Lower lobe of right lung (tissue), 2 donors: Measurements from ENCODE around the gene MRPL57. TPM values are rescaled to one million over a fixed set of nuclear protein-coding genes. Genes with fewer than 3 reads are reported as not detected.
"Not testable (repeated sequence)": the region's sequence is repeated elsewhere in the genome, so short reads cannot be mapped to it uniquely, and the experiment has no call there.

ENCODE experiments used
- ATAC-seq, 2 donors: fragments of 200-7000 bp; cut with Tn5 transposase; one replicate each; pipeline ENCODE4 v1.9.1; 2020 to 2022; ENCODE audit warnings: mild to moderate bottlenecking in 2 of 2, moderate library complexity in 2 of 2
- DNase-seq: peaks from one replicate; pipeline ENCODE4 v3.0.0-alpha.2; 2020
- H3K27ac ChIP-seq: fragments of 200-600 bp; one replicate; pipeline ENCODE4 v1.8.0; 2022
- H3K27me3 ChIP-seq: fragments of 200-600 bp; one replicate; pipeline ENCODE4 v1.8.0; 2022; ENCODE audit warnings: low read depth
- H3K36me3 ChIP-seq: fragments of 200-600 bp; one replicate; pipeline ENCODE4 v1.8.0; 2022; ENCODE audit warnings: mild to moderate bottlenecking
- H3K4me1 ChIP-seq: fragments of 200-600 bp; one replicate; pipeline ENCODE4 v1.8.0; 2022
- H3K4me3 ChIP-seq: fragments of 200-600 bp; one replicate; pipeline ENCODE4 v1.8.0; 2022; ENCODE audit warnings: mild to moderate bottlenecking
- H3K9me3 ChIP-seq: fragments of 200-600 bp; one replicate; pipeline ENCODE4 v1.8.0; 2022
- intact Hi-C: fragments of 100-400 bp; cut with DNase I; formaldehyde crosslinking; loops from one replicate; pipeline ENCODE4 v1.11.0; 2022
- total RNA-seq: library from RNA; stranded (reverse); fragmentation: NEBNext Ultra II Directional; extraction: Animal tissue kit (Norgen Biotek cat#: 25700); gene quantifications from one replicate; pipeline ENCODE4 v1.2.1, GENCODE V29; 2021
- TF ChIP-seq, protein P1 (sequence below): fragments of 200-600 bp; IDR thresholded peaks from one replicate; pipeline ENCODE4 v1.8.0; 2022; ENCODE audit warnings: antibody characterized with exemption, mild to moderate bottlenecking
- donor health status: DM: no; HTN: yes; CAD: no; lungs with severe emphysema.

Gene MRPL57
- total RNA-seq, 1 donor from 2014 or later = 16.8 TPM

DNA sequence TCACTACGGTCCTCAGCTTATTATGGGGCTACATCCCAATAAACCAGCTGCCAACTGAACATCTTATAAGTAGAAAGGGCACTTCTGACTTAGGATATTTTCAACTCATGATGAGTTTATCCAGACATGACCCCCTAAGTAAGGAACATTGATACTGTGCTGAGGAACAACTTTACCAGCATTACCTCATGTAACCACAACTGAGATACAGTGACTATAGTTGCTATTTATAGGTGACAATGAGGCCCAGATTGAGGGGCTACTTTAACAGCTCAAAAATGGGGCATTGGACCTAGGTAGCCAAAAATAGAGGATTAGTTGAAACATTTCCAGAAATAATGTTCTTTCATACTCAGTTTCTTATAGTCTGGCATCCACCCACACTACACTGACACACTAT lies 26.9 kb upstream of the MRPL57 start:
- H3K36me3 ChIP-seq = peaks cover 38% of the 10 kb centered on the region
- TF ChIP-seq, protein P1, sequence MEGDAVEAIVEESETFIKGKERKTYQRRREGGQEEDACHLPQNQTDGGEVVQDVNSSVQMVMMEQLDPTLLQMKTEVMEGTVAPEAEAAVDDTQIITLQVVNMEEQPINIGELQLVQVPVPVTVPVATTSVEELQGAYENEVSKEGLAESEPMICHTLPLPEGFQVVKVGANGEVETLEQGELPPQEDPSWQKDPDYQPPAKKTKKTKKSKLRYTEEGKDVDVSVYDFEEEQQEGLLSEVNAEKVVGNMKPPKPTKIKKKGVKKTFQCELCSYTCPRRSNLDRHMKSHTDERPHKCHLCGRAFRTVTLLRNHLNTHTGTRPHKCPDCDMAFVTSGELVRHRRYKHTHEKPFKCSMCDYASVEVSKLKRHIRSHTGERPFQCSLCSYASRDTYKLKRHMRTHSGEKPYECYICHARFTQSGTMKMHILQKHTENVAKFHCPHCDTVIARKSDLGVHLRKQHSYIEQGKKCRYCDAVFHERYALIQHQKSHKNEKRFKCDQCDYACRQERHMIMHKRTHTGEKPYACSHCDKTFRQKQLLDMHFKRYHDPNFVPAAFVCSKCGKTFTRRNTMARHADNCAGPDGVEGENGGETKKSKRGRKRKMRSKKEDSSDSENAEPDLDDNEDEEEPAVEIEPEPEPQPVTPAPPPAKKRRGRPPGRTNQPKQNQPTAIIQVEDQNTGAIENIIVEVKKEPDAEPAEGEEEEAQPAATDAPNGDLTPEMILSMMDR = no peak
- H3K4me1 ChIP-seq = peaks cover 2% of the 10 kb centered on the region
- intact Hi-C loops = no loop called here
- H3K4me3 ChIP-seq = no peak overlapping the region
- H3K27me3 ChIP-seq = no peaks in the 10 kb centered on the region
- ATAC-seq (no peak), DNase-seq (no peak)
- H3K27ac ChIP-seq = no peak overlapping the region
- no peaks in the 10 kb centered on the region for H3K9me3 ChIP-seq

DNA sequence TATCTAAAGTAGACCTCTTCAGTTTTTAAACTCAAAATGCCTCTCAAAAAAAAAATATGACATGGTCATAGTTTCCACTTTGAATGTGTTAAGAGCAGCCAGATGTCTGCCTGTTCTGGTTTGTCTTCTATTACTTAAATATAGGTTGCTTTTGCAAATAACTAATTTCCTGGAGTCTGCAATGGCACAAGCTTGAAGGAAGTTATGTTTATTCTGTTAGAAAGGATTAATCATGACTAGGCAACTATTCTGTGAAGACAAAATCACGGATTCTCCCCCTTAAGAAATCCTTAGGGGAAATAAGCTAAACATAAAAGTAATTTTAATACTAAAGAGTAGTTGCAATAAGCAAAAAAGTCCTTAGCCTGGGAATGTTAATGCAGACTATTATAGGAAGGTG lies 26.4 kb upstream of the MRPL57 start:
- ATAC-seq (no peak), DNase-seq (no peak)
- no peak overlapping the region for H3K27ac ChIP-seq
- H3K4me1 ChIP-seq = no peaks in the 10 kb centered on the region
- no peaks in the 10 kb centered on the region for H3K27me3 ChIP-seq
- H3K36me3 ChIP-seq = peaks cover 34% of the 10 kb centered on the region
- TF ChIP-seq, protein P1 = no peak
- no peaks in the 10 kb centered on the region for H3K9me3 ChIP-seq
- no peak overlapping the region for H3K4me3 ChIP-seq
- intact Hi-C loops = no loop called here

DNA sequence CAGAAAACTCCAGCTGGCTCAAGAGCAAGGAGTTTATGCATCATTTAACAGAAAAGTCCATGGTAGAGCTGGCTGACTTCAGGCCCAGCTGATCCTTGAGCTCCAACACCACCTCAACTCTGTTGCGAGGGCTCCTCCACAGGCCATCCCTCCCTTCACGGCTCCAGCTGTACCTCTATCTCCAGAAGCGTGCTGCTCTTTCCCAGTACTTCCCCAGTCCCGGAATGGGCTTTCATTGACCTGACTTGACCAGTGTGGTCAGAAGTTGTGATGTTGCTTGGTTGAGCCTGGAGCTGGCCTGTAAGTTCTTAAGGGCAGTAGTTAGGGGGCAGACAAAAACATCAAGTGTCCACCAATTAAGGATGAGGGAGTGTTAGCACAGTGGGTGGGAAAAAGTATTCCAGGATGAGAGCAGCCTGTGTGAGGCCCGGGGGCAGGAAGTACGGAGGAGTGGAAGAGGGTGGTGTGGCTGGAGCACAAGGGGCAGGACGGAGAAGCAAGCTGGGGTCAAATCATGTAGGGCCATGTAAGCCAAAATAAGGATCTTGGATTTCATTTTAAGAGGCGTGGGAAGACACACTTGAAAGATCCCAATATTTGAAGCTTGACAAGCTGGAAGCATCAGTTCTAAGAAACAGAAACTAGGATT lies 24.1 kb upstream of the MRPL57 start:
- Histone ChIP-seq H3K4me1 (no peaks in the 10 kb centered on the region), H3K4me3 (no peak overlapping the region), H3K27me3 (no peaks in the 10 kb centered on the region), H3K9me3 (no peaks in the 10 kb centered on the region), H3K36me3 (peaks cover 10% of the 10 kb centered on the region), H3K27ac (no peak overlapping the region)
- DNase-seq = no peak
- intact Hi-C loops = no loop called here
- ATAC-seq = no peak
- TF ChIP-seq, protein P1 = no peak

DNA sequence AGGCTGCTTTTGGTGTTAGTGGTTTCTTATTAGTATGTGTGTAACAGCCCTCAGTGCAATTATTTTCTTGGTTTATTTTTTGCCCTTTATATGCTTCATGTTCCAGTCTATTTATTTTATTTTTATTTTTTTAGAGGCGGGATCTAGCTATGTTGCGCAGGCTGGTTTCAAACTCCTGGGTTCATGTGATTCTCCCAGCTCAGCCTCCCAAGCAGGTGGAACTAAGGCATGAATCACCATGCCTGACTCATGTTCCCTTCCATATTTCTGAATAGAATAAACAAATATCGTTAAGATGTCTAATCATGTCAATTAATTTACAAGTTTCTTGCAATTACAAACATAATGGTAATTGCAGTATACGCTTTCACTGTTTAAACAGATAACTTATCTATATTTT lies 11.8 kb upstream of the MRPL57 start:
- DNase-seq (no peak), ATAC-seq (no peak)
- no peak overlapping the region for H3K27ac ChIP-seq
- no peaks in the 10 kb centered on the region for H3K4me1 ChIP-seq
- no peak overlapping the region for H3K4me3 ChIP-seq
- TF ChIP-seq, protein P1 = no peak
- H3K36me3 ChIP-seq = no peaks in the 10 kb centered on the region
- no peaks in the 10 kb centered on the region for H3K27me3 ChIP-seq
- intact Hi-C loops = no loop called here
- no peaks in the 10 kb centered on the region for H3K9me3 ChIP-seq

DNA sequence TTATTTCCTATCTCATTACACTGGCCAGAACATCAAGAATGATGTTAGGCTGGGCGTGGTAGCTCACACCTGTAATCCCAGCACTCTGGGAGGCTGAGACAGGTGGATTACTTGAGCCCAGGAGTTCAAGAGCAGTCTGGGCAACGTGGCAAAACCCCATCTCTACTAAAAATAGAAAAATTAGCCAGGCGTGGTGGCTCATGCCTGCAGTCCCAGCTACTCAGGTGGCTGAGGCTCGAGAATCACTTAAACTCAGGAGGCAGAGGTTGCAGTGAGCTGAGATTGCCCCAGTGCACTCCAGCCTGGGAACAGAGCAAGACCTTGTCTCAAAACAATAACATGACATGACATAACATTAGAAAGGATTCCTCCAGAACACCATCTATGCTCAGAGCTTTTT lies 10.9 kb upstream of the MRPL57 start:
- H3K4me1 ChIP-seq, H3K27ac ChIP-seq, DNase-seq, H3K9me3 ChIP-seq, H3K4me3 ChIP-seq, intact Hi-C loops, H3K27me3 ChIP-seq, H3K36me3 ChIP-seq, ATAC-seq: not testable (repeated sequence)

DNA sequence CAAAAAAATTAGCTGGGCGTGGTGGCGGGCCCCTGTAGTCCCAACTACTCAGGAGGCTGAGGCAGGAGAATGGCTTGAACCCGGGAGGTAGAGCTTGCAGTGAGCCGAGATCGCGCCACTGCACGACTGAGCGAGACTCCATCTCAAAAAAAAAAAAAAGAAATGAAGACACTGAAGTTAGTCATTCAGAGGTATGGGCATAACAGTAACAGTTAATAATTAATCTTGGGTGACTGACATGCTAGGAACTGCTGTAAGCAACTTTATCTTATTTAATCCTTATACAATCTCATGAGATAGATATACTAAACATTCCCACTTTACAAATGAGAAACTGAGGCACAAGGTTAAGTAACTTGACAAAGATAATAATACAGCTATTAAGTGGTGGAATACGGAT lies 5.0 kb upstream of the MRPL57 start:
- Histone ChIP-seq H3K27ac (no peak overlapping the region), H3K4me1 (peaks cover 7% of the 10 kb centered on the region), H3K36me3 (no peaks in the 10 kb centered on the region), H3K9me3 (no peaks in the 10 kb centered on the region), H3K4me3 (no peak overlapping the region), H3K27me3 (no peaks in the 10 kb centered on the region)
- ATAC-seq = no peak
- intact Hi-C loops = no loop called here
- TF ChIP-seq, protein P1 = no peak
- DNase-seq = no peak

DNA sequence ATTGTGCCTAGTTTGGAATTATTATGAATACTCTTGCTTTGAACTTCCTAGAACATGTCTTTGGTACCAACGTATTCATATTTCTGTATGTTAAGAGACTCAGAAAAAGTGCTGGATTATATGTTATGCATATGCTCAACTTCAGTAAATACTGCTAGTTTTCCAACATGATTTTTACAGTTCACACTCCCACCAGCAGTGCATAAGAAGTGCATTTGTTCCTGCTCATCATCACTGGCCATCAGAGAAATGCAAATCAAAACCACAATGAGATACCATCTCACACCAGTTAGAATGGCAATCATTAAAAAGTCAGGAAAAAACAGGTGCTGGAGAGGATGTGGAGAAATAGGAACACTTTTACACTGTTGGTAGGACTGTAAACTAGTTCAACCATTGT lies 2.7 kb upstream of the MRPL57 start:
- H3K36me3 ChIP-seq, H3K27me3 ChIP-seq, DNase-seq, H3K27ac ChIP-seq, ATAC-seq, H3K4me3 ChIP-seq, intact Hi-C loops, H3K9me3 ChIP-seq: not testable (repeated sequence)
- H3K4me1 ChIP-seq = peaks cover 22% of the 10 kb centered on the region
